Lung (tissue), 12 donors: ENCODE measurements around the gene PASK. TPM values are rescaled to one million over a fixed set of nuclear protein-coding genes. Genes with fewer than 3 reads are reported as not detected.

Source experiments
- ATAC-seq: fragments of 200-7000 bp; cut with Tn5 transposase; one replicate; pipeline ENCODE4 v1.9.1; 2020; ENCODE audit warnings: moderate number of reproducible peaks; ENCODE audit not compliant: insufficient read depth, low FRiP score
- DNase-seq, 3 donors: peaks; one replicate each; pipeline ENCODE4 v3.0.0-alpha.2; 2013 to 2017
- H3K27ac ChIP-seq, 2 donors: one replicate each; pipeline ENCODE4 v1.5.1; 2013; ENCODE audit warnings: mild to moderate bottlenecking in 2 of 2, moderate library complexity in 2 of 2, control low read depth in 1 of 2, inconsistent platforms in 1 of 2, low read depth in 1 of 2, low read length in 1 of 2
- H3K27me3 ChIP-seq, 3 donors: one replicate each; pipeline ENCODE4 v1.5.1; 2013; ENCODE audit warnings: low read length in 2 of 3; ENCODE audit not compliant: control insufficient read depth in 3 of 3, insufficient read depth in 3 of 3
- H3K36me3 ChIP-seq, 4 donors: one replicate each; pipeline ENCODE4 v1.5.1; 2013; ENCODE audit warnings: low read length in 4 of 4, mild to moderate bottlenecking in 1 of 4, moderate library complexity in 1 of 4; ENCODE audit not compliant: control insufficient read depth in 4 of 4, insufficient read depth in 4 of 4
- H3K4me1 ChIP-seq, 5 donors: one replicate each; pipeline ENCODE4 v1.5.1; 2013; ENCODE audit warnings: low read length in 5 of 5, mild to moderate bottlenecking in 2 of 5, moderate library complexity in 1 of 5; ENCODE audit not compliant: control insufficient read depth in 5 of 5, insufficient read depth in 5 of 5
- H3K4me3 ChIP-seq: one replicate; pipeline ENCODE4 v1.5.1; 2013; ENCODE audit warnings: mild to moderate bottlenecking, control low read depth, moderate library complexity
- H3K9ac ChIP-seq, 2 donors: one replicate each; pipeline ENCODE4 v1.5.1; 2013; ENCODE audit warnings: low read length in 2 of 2, control low read depth in 1 of 2; ENCODE audit not compliant: insufficient read depth in 1 of 2
- H3K9me3 ChIP-seq, 4 donors: one replicate each; pipeline ENCODE4 v1.5.1; 2013; ENCODE audit warnings: low read length in 3 of 4, mild to moderate bottlenecking in 1 of 4, moderate library complexity in 1 of 4; ENCODE audit not compliant: control insufficient read depth in 4 of 4, insufficient read depth in 3 of 4
- CTCF ChIP-seq: IDR thresholded peaks from 2 replicates; pipeline ENCODE4 v1.5.1; 2012; ENCODE audit warnings: mild to moderate bottlenecking; ENCODE audit errors: control extremely low read depth, extremely low read depth
- WGBS, 2 donors: extraction: QIAGEN DNeasy Blood & Tissue Kit; methylation state at CpG; one replicate each; pipeline ENCODE4 v1.1.7; 2013; 5-methylcytosine and 5-hydroxymethylcytosine counted together
- polyA plus RNA-seq, 2 donors: library from polyadenylated mRNA; stranded (reverse); fragments of 200-250 nt; gene quantifications; one replicate each; pipeline ENCODE4 v1.2.1, GENCODE V29; 2013
- total RNA-seq, 2 donors: library from RNA; depleted of rRNA in 1 of 2; stranded (reverse); fragments of >200 nt in 1 of 2; gene quantifications; one replicate each; pipeline ENCODE4 v1.2.1, GENCODE V29; 2014 to 2021
- donor health status: control.
- donor health status: control.
- donor health status: Bipolar disorder and iron deficiency.
- donor health status: healthy.
- donor health status: DM: yes; HTN: yes; CAD: no.

Gene PASK
- total and polyA plus RNA-seq, 4 donors: 3.5 to 21.8 (median 13.2) TPM

- no peak for DNase-seq
- WGBS, 2 donors: 94% methylated on average over 20 to 21 of the region's 21 CpGs
- ATAC-seq: no peak
- H3K27ac ChIP-seq: no peak overlapping the region
- no peak for TF ChIP-seq CTCF
- H3K4me1 ChIP-seq: peaks cover 0 to 7% (median 0%) of the 10 kb centered on the region in 5 donors
- no peaks in the 10 kb centered on the region for H3K9me3 ChIP-seq
- no peaks in the 10 kb centered on the region for H3K27me3 ChIP-seq
- peaks cover 0 to 45% (median 25%) of the 10 kb centered on the region in 4 donors for H3K36me3 ChIP-seq
- H3K4me3 ChIP-seq: no peak overlapping the region
- H3K9ac ChIP-seq: no peak overlapping the region
Observed at GRCh38 chr2:241066171-241066892, 82.9 kb downstream of the PASK start.

- no peak for TF ChIP-seq CTCF
- DNase-seq (no peak), ATAC-seq (no peak)
- no peak overlapping the region for H3K4me3 ChIP-seq
- no peaks in the 10 kb centered on the region for H3K9me3 ChIP-seq
- H3K36me3 ChIP-seq: peaks cover 0 to 37% (median 22%) of the 10 kb centered on the region in 4 donors
- H3K4me1 ChIP-seq: peaks cover 0 to 7% (median 0%) of the 10 kb centered on the region in 5 donors
- peaks cover 0 to 2% (median 0%) of the 10 kb centered on the region in 3 donors for H3K27me3 ChIP-seq
- no peak overlapping the region for H3K27ac ChIP-seq
- 94 to 95% methylated on average over 25 to 27 of the region's 27 CpGs for WGBS, 2 donors
- H3K9ac ChIP-seq: no peak overlapping the region
Observed at GRCh38 chr2:241065355-241065803, 83.9 kb downstream of the PASK start.

GRCh38 chr2:241064802-241065354, 84.4 kb downstream of the PASK start:
- TF ChIP-seq CTCF: no peak
- Histone ChIP-seq H3K36me3 (peaks cover 0 to 32% (median 20%) of the 10 kb centered on the region in 4 donors), H3K9me3 (no peaks in the 10 kb centered on the region), H3K4me3 (no peak overlapping the region), H3K9ac (no peak overlapping the region), H3K27me3 (peaks cover 0 to 2% (median 0%) of the 10 kb centered on the region in 3 donors), H3K4me1 (peaks cover 0 to 7% (median 0%) of the 10 kb centered on the region in 5 donors), H3K27ac (no peak overlapping the region)
- ATAC-seq: no peak
- no peak for DNase-seq
- 91 to 92% methylated on average over 23 of the region's 23 CpGs for WGBS, 2 donors
